ENCODE results near the gene COG2. TPM values are rescaled to one million over a fixed set of nuclear protein-coding genes. Genes with fewer than 3 reads are reported as not detected.

COG2 gene
- total RNA-seq, 4 donors from 2014 or later = 19.2 to 35.4 (median 24.2) TPM

GRCh38 chr1:230679192-230679591 lies 36.9 kb downstream of the COG2 start:
- no peak for TF ChIP-seq CTCF (IDR thresholded peaks at IDR 0.05; ENCODE audit: low read depth)

GRCh38 chr1:230679825-230680224 lies 37.5 kb downstream of the COG2 start:
- TF ChIP-seq CTCF (IDR thresholded peaks at IDR 0.05; ENCODE audit: low read depth) = no peak

GRCh38 chr1:230680300-230681025 lies 38.2 kb downstream of the COG2 start:
- TF ChIP-seq CTCF (IDR thresholded peaks at IDR 0.05; ENCODE audit: low read depth) = no peak

DNA sequence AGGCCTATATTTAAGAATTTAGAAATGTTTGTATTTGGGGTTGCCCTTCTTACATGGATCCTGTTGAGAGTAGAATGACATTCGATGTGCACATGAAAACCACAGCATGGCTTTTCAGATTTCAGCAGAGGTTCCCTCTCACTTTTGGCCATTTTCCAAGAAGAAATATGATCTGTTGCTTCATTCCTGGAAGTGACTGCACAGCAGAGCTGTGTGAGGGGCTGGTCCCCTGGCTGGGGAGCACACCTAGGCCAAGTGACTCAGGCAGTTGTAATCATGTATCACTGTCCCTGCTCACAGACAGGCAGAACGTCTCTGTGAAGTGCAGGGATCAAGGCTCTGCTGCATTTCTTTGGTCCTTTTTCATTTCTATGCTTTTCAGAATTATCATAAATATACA lies 39.3 kb downstream of the COG2 start:
- TF ChIP-seq CTCF (IDR thresholded peaks at IDR 0.05; ENCODE audit: low read depth) = no peak

GRCh38 chr1:230682274-230682673 lies 40.0 kb downstream of the COG2 start:
- TF ChIP-seq CTCF (IDR thresholded peaks at IDR 0.05; ENCODE audit: low read depth) = no peak

GRCh38 chr1:230682882-230683610 lies 40.8 kb downstream of the COG2 start:
- no peak for TF ChIP-seq CTCF (IDR thresholded peaks at IDR 0.05; ENCODE audit: low read depth)

GRCh38 chr1:230684146-230684545 lies 41.9 kb downstream of the COG2 start:
- no peak for TF ChIP-seq CTCF (IDR thresholded peaks at IDR 0.05; ENCODE audit: low read depth)
